Adrenal gland (tissue), 5 donors: ENCODE data around the gene ABTB2.

Experiments
- POLR2A ChIP-seq, 2 donors: fragments of 450-650 bp; IDR thresholded peaks; one replicate each; pipeline ENCODE4 v1.6.1; 2017; ENCODE audit warnings: antibody characterized with exemption in 2 of 2, mild to moderate bottlenecking in 2 of 2, moderate library complexity in 1 of 2
- TF ChIP-seq, protein P1 (sequence below), 6 experiments: fragments of 450-650 bp in 4 of 6; fragments of 200-600 bp in 2 of 6; sonication (generic) in 1 of 6; IDR thresholded peaks; 1 replicate in 5 of 6; 2 replicates in 1 of 6; pipeline versions ENCODE4 v1.5.1 to v1.8.0; 2016 to 2021; ENCODE audit warnings: antibody characterized with exemption in 6 of 6, mild to moderate bottlenecking in 2 of 6, moderate library complexity in 1 of 6
- donor health status: DM: no; HTN: no; CAD: no.

DNA sequence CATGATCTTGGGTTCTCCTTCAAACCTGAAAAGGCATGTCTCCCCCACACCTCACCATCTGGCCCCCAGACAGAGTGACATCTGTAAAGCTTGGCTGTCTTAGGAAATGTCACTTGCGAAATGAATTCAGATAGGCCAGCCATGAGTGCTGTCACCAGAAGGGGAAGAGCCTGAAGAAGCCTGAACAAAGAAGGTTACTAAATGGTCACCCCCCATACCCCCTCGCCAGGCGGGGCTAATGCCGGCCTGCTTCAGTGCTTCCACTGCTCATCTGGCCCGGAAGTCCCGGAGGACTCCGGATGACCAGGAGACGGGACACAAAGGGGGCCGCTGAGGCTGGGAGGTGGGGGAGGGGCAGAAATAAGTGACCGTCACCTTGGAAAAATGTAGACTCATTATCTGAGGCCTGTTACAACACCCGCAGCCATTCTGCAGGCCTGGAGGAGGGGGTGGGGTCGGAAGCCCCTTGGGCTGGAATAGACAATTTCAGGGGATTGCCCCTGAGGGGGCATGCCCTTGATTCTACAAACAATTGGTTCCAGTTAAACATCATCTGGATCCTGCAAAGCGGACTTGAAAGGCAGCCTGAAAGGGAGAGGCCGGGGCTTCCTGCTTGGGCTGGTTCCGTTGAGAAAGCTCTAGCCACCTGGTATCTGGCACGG, 209.2 kb downstream of the ABTB2 start:
- TF ChIP-seq, protein P1, sequence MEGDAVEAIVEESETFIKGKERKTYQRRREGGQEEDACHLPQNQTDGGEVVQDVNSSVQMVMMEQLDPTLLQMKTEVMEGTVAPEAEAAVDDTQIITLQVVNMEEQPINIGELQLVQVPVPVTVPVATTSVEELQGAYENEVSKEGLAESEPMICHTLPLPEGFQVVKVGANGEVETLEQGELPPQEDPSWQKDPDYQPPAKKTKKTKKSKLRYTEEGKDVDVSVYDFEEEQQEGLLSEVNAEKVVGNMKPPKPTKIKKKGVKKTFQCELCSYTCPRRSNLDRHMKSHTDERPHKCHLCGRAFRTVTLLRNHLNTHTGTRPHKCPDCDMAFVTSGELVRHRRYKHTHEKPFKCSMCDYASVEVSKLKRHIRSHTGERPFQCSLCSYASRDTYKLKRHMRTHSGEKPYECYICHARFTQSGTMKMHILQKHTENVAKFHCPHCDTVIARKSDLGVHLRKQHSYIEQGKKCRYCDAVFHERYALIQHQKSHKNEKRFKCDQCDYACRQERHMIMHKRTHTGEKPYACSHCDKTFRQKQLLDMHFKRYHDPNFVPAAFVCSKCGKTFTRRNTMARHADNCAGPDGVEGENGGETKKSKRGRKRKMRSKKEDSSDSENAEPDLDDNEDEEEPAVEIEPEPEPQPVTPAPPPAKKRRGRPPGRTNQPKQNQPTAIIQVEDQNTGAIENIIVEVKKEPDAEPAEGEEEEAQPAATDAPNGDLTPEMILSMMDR (IDR thresholded peaks at IDR 0.05) = no peak
- no peak for TF ChIP-seq POLR2A (IDR thresholded peaks at IDR 0.05)
